Neuronal stem cell (in vitro differentiated cells): Measurements from ENCODE around the gene TPRG1.

Source experiments
- DNase-seq: peaks from one replicate; pipeline ENCODE4 v3.0.0-alpha.2; 2013; ENCODE audit warnings: low spot score
- H2AFZ ChIP-seq: one replicate; pipeline ENCODE4 v1.6.1; 2013; ENCODE audit warnings: mild to moderate bottlenecking, low read length, inconsistent platforms
- H2AK5ac ChIP-seq: 2 replicates; pipeline ENCODE4 v1.6.1; 2013; ENCODE audit warnings: low read depth, mild to moderate bottlenecking, inconsistent platforms, low read length, moderate library complexity, mixed read lengths
- H2BK120ac ChIP-seq: 2 replicates; pipeline ENCODE4 v1.6.1; 2013; ENCODE audit warnings: low read depth, mild to moderate bottlenecking, inconsistent platforms, low read length, moderate library complexity, mixed read lengths
- H2BK12ac ChIP-seq: one replicate; pipeline ENCODE4 v1.6.1; 2013; ENCODE audit warnings: low read length, inconsistent platforms
- H2BK15ac ChIP-seq: 2 replicates; pipeline ENCODE4 v1.6.1; 2013; ENCODE audit warnings: mild to moderate bottlenecking, low read length, inconsistent platforms, mixed read lengths
- H2BK5ac ChIP-seq: one replicate; pipeline ENCODE4 v1.6.1; 2013; ENCODE audit warnings: inconsistent platforms, mild to moderate bottlenecking, low read length, moderate library complexity
- H3K14ac ChIP-seq: one replicate; pipeline ENCODE4 v1.6.1; 2013; ENCODE audit warnings: low read length, inconsistent platforms
- H3K18ac ChIP-seq: 2 replicates; pipeline ENCODE4 v1.6.1; 2013; ENCODE audit warnings: low read length, inconsistent platforms
- H3K23ac ChIP-seq: 2 replicates; pipeline ENCODE4 v1.6.1; 2013; ENCODE audit warnings: low read depth, mild to moderate bottlenecking, mixed read lengths, low read length, inconsistent platforms; ENCODE audit not compliant: poor library complexity
- H3K27ac ChIP-seq: replicated peaks from 3 replicates; pipeline ENCODE4 v1.5.1; 2013; ENCODE audit warnings: low read length, inconsistent platforms
- H3K27me3 ChIP-seq, 3 experiments: 2 replicates each; pipeline ENCODE4 v1.6.1; 2013; ENCODE audit warnings: low read length in 3 of 3, mild to moderate bottlenecking in 2 of 3, inconsistent platforms in 1 of 3, low read depth in 1 of 3, mixed read lengths in 1 of 3, moderate library complexity in 1 of 3; ENCODE audit not compliant: control insufficient read depth in 3 of 3, insufficient read depth in 3 of 3
- H3K36me3 ChIP-seq, 2 donors: replicated peaks in 1 of 2; 2 replicates each; pipeline ENCODE4 v1.6.1; 2013; ENCODE audit warnings: low read length in 2 of 2; ENCODE audit not compliant: control insufficient read depth in 2 of 2, insufficient read depth in 2 of 2
- H3K4ac ChIP-seq: 2 replicates; pipeline ENCODE4 v1.6.1; 2013; ENCODE audit warnings: inconsistent platforms, mild to moderate bottlenecking, low read length, moderate library complexity
- H3K4me1 ChIP-seq, 2 donors: 1 replicate in 1 of 2; 2 replicates in 1 of 2; pipeline ENCODE4 v1.6.1; 2013; ENCODE audit warnings: low read length in 2 of 2, low read depth in 1 of 2; ENCODE audit not compliant: control insufficient read depth in 2 of 2, insufficient read depth in 1 of 2
- H3K4me2 ChIP-seq: one replicate; pipeline ENCODE4 v1.6.1; 2013; ENCODE audit warnings: mild to moderate bottlenecking, low read length, inconsistent platforms; ENCODE audit not compliant: insufficient read depth, poor library complexity, severe bottlenecking
- H3K4me3 ChIP-seq, 2 donors: 2 replicates each; pipeline ENCODE4 v1.5.1; 2013; ENCODE audit warnings: low read length in 2 of 2, mild to moderate bottlenecking in 2 of 2, inconsistent platforms in 1 of 2, moderate library complexity in 1 of 2
- H3K79me1 ChIP-seq: one replicate; pipeline ENCODE4 v1.6.1; 2013; ENCODE audit warnings: low read depth, mild to moderate bottlenecking, inconsistent platforms, low read length, moderate library complexity
- H3K9ac ChIP-seq: one replicate; pipeline ENCODE4 v1.6.1; 2013; ENCODE audit warnings: mild to moderate bottlenecking, low read depth, low read length, inconsistent platforms; ENCODE audit not compliant: poor library complexity
- H3K9me3 ChIP-seq, 2 donors: replicated peaks in 1 of 2; 2 replicates each; pipeline versions ENCODE3 to v1.6.1; 2013; ENCODE audit warnings: low read length in 2 of 2, mild to moderate bottlenecking in 2 of 2, inconsistent platforms in 1 of 2, low read depth in 1 of 2, mixed read lengths in 1 of 2, moderate library complexity in 1 of 2; ENCODE audit not compliant: control insufficient read depth in 2 of 2, insufficient read depth in 1 of 2
- H4K8ac ChIP-seq: one replicate; pipeline ENCODE4 v1.6.1; 2013; ENCODE audit warnings: low read depth, mild to moderate bottlenecking, inconsistent platforms, low read length, moderate library complexity
- H4K91ac ChIP-seq: one replicate; pipeline ENCODE4 v1.6.1; 2013; ENCODE audit warnings: low read length, low read depth, mild to moderate bottlenecking, inconsistent platforms; ENCODE audit not compliant: poor library complexity
- WGBS, 2 donors: extraction: QIAGEN DNeasy Blood & Tissue Kit; methylation state at CpG; one replicate each; pipeline ENCODE4 v1.1.7; 2013; ENCODE audit warnings: missing lambda C conversion rate in 2 of 2, mixed read lengths in 1 of 2; ENCODE audit not compliant: insufficient read length in 2 of 2, insufficient replicate concordance in 1 of 2; ENCODE audit errors: extremely low coverage in 2 of 2; 5-methylcytosine and 5-hydroxymethylcytosine counted together

The TPRG1 gene

GRCh38 chr3:189295089-189295488, 123.3 kb downstream of the TPRG1 start:
- Histone ChIP-seq H3K27me3 (no peaks in the 10 kb centered on the region), H3K4me1 (peaks cover 0 to 3% of the 10 kb centered on the region in 2 donors), H3K23ac (no peak overlapping the region), H3K4me2 (no peak overlapping the region), H3K4me3 (no peak overlapping the region), H3K18ac (no peak overlapping the region), H3K36me3 (no peaks in the 10 kb centered on the region), H3K9ac (no peak overlapping the region), H2AFZ (no peak overlapping the region), H2AK5ac (no peak overlapping the region), H3K9me3 (no peaks in the 10 kb centered on the region), H2BK5ac (no peak overlapping the region), H3K79me1 (no peaks in the 10 kb centered on the region), H3K27ac (no peak overlapping the region), H3K14ac (no peak overlapping the region), H2BK15ac (no peak overlapping the region), H3K4ac (no peak overlapping the region), H2BK120ac (no peak overlapping the region), H2BK12ac (no peak overlapping the region), H4K91ac (no peak overlapping the region), H4K8ac (no peak overlapping the region)
- WGBS, 2 donors, result no CpG with 5 or more reads among the region's 3 CpGs
- no peak for DNase-seq

- Histone ChIP-seq H2BK12ac (no peak overlapping the region), H2BK120ac (no peak overlapping the region), H3K27me3 (no peaks in the 10 kb centered on the region), H3K9me3 (no peaks in the 10 kb centered on the region), H3K36me3 (no peaks in the 10 kb centered on the region), H2AK5ac (no peak overlapping the region), H4K91ac (no peak overlapping the region), H3K4me1 (peaks cover 0 to 5% of the 10 kb centered on the region in 2 donors), H3K4ac (no peak overlapping the region), H4K8ac (no peak overlapping the region), H3K4me3 (no peak overlapping the region), H3K4me2 (no peak overlapping the region), H3K27ac (no peak overlapping the region), H3K23ac (no peak overlapping the region), H3K18ac (no peak overlapping the region), H2BK15ac (no peak overlapping the region), H3K79me1 (no peaks in the 10 kb centered on the region), H3K9ac (no peak overlapping the region), H2AFZ (no peak overlapping the region), H3K14ac (no peak overlapping the region), H2BK5ac (no peak overlapping the region)
- DNase-seq, result no peak
- WGBS, 2 donors, result no CpG with 5 or more reads among the region's 4 CpGs
Measured at GRCh38 chr3:189297932-189298331, 126.2 kb downstream of the TPRG1 start.

- no peak overlapping the region for H3K18ac ChIP-seq
- H3K9me3 ChIP-seq, result no peaks in the 10 kb centered on the region
- H3K14ac ChIP-seq, result no peak overlapping the region
- no peaks in the 10 kb centered on the region for H3K36me3 ChIP-seq
- no peaks in the 10 kb centered on the region for H3K79me1 ChIP-seq
- no peak overlapping the region for H3K23ac ChIP-seq
- H2AFZ ChIP-seq, result no peak overlapping the region
- H3K9ac ChIP-seq, result no peak overlapping the region
- no CpG with 5 or more reads among the region's 4 CpGs for WGBS, 2 donors
- H3K4me3 ChIP-seq, result no peak overlapping the region
- no peak overlapping the region for H2BK15ac ChIP-seq
- H3K4me2 ChIP-seq, result no peak overlapping the region
- H3K4me1 ChIP-seq, result peaks cover 0 to 1% of the 10 kb centered on the region in 2 donors
- no peak overlapping the region for H4K91ac ChIP-seq
- no peak overlapping the region for H4K8ac ChIP-seq
- no peak overlapping the region for H2BK120ac ChIP-seq
- H3K27me3 ChIP-seq, result no peaks in the 10 kb centered on the region
- H3K27ac ChIP-seq, result no peak overlapping the region
- H2AK5ac ChIP-seq, result no peak overlapping the region
- no peak overlapping the region for H2BK5ac ChIP-seq
- no peak overlapping the region for H2BK12ac ChIP-seq
- DNase-seq, result no peak
- H3K4ac ChIP-seq, result no peak overlapping the region
Measured at GRCh38 chr3:189298469-189299375, 127.0 kb downstream of the TPRG1 start.

GRCh38 chr3:189300345-189300744, 128.6 kb downstream of the TPRG1 start:
- H2BK15ac ChIP-seq, result no peak overlapping the region
- H3K23ac ChIP-seq, result no peak overlapping the region
- H3K14ac ChIP-seq, result no peak overlapping the region
- H2BK5ac ChIP-seq, result no peak overlapping the region
- no peaks in the 10 kb centered on the region for H3K36me3 ChIP-seq
- H3K4ac ChIP-seq, result no peak overlapping the region
- H2BK12ac ChIP-seq, result no peak overlapping the region
- H2AFZ ChIP-seq, result no peak overlapping the region
- no peaks in the 10 kb centered on the region for H3K79me1 ChIP-seq
- no peak overlapping the region for H2AK5ac ChIP-seq
- H3K27me3 ChIP-seq, result no peaks in the 10 kb centered on the region
- no peaks in the 10 kb centered on the region for H3K9me3 ChIP-seq
- H3K18ac ChIP-seq, result no peak overlapping the region
- WGBS, 2 donors, result no CpG with 5 or more reads among the region's 1 CpG
- H4K91ac ChIP-seq, result no peak overlapping the region
- no peak overlapping the region for H4K8ac ChIP-seq
- no peak overlapping the region for H2BK120ac ChIP-seq
- H3K4me1 ChIP-seq, result peaks cover 0 to 6% of the 10 kb centered on the region in 2 donors
- H3K4me2 ChIP-seq, result no peak overlapping the region
- H3K27ac ChIP-seq, result no peak overlapping the region
- H3K4me3 ChIP-seq, result no peak overlapping the region
- DNase-seq, result no peak
- H3K9ac ChIP-seq, result no peak overlapping the region
